Occipital lobe (tissue), 2 donors: ENCODE results near the gene FBXL17. TPM values are rescaled to one million over a fixed set of nuclear protein-coding genes. Genes with fewer than 3 reads are reported as not detected.
"Not testable (repeated sequence)": the region's sequence is repeated elsewhere in the genome, so short reads cannot be mapped to it uniquely, and the experiment has no call there.

Experiments
- DNase-seq: peaks from one replicate; lab custom pipeline; 2025; lab: John Stamatoyannopoulos, UW
- total RNA-seq: library from RNA; depleted of rRNA; stranded (reverse); fragments of >200 nt; gene quantifications from one replicate; pipeline ENCODE4 v1.2.3, GENCODE V29; 2014

Gene FBXL17
- total RNA-seq, 1 donor from 2014 or later = 75.0 TPM

DNA sequence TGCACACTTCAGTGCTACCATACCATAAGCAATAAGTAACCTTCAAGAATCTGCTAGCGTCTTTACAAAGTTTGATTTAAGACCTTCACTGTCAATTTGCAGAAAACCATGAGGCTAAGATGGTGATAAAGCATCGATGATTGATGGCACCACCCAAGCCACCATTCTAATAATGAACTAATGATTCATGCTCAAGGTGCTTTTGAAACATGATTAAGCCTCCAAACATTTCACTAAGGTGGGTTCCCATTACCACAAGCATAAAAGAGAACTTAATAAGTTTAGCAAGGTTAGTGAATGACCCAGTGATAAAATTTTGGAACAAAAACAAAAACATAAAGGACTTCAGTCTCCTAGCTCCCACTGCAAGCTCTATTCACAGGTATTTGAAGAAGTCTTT is 214.7 kb downstream of the FBXL17 start:
- no peak for DNase-seq

- DNase-seq = no peak
These were observed 217.3 kb downstream of the FBXL17 start for GRCh38 chr5:108164574-108164973.

- not testable (repeated sequence) for DNase-seq
These were observed 229.0 kb downstream of the FBXL17 start for GRCh38 chr5:108152854-108153253.

DNA sequence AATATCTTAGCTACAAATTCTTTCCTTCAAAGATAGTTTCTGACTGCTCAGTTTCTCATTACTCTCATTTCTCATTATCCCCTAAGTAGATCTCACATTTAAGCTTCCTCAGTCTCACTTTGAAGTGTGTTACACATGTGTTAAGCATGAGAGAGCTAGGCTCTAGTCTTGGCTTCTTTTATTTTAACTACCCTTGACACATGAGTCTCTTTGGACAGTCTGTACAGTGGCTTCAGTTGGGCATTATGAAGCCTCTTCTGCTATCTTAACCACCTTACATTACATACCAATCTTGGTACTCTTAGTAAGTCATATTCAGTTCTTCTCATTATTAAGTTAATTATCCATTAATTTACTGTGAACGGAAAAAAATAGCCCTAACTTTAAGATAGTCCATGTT is 232.5 kb downstream of the FBXL17 start:
- DNase-seq = no peak

DNA sequence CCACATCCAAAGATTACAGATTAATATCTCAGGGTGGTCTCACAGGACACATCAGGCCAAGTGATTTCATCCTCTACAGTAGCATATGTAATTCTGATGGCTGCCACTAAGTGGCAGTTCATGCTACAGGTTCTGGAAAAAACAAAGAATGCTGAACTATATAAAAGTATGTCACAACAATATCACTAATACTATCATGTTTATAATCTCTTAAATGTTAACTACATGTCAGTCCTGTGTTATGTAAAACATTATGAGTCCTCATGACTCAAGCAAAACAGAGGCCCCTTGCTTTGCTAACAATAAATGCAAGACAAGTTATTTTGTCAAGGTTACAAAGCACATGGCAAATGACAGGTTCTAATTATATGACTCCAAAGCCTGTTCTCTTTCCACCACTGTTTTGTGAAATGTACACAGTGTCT is 233.2 kb downstream of the FBXL17 start:
- no peak for DNase-seq

DNA sequence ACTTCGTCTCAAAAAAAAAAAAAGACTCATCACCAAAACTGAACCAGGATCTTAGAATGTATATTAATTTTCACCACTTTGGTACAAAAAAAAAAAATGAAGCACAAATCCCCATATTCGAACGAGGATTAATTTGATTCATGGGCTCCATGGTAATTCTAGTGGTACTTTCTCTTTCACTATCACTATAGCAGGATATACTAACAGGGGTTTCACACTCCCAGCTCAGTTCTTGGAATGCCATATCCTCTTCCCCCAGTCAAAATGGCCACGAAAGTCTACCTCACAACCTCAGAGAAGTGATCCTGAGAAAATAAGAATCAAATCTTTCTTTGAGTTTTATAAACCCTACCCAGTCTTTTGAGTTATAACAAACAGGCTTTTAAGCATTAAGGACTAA is 235.7 kb downstream of the FBXL17 start:
- DNase-seq = no peak

DNA sequence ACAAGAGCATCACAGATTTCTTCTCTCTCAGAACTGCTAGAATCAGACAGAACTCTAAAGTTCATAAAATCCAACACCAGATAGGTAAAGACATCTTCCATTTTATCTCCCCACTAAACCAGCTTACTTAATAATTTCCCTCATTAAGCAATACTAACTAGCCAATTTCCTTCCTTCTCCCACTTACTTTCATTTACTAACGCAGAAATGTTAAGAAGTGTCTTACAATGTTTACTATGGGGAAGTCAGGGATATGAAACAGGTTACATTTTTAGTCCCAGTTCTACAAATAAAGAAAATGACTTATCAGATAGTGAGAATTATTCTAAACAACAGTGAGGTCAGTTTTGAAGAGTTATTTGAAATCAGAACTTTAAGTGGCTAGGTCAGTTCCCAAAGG is 236.5 kb downstream of the FBXL17 start:
- DNase-seq = no peak

- no peak for DNase-seq
These were observed 237.6 kb downstream of the FBXL17 start for GRCh38 chr5:108144332-108144731.

DNA sequence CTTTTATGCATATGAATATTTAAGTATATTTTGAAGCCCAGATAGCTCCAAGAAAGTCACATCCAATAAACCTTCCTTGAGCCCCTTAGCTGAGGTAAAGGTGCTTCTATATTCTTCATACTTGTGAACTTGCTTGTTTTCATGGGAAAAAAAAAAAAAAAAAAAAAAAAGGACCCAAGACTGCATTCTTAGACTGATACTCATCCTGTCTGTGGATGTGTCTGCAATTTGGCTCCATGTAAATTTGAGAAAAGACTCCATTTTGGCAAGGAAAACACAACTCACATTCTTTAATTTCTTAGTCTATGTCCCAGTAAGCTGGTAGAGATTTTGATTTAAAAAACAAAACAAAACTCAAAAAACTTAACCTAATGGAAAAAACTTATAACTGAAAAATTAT is 238.3 kb downstream of the FBXL17 start:
- no peak for DNase-seq

- no peak for DNase-seq
These were observed 240.2 kb downstream of the FBXL17 start for GRCh38 chr5:108141676-108142075.

DNA sequence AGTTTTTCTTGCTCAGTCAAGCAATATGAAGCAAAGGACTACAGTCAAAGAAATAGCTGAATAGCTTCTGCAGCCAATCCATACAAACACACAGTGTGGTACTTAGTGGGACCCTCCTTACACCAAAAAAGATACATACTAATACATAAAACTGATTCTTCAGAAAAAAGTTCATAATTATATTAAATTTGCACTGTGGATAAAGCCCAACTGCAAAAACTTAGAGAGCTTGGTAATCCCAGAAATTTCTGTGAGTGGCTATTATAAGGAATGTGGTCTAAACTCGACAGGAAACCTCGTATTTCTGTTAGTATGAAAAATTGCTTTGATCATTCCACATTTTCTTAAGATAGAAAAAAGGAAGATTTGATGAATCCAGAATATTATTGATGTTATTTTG is 245.4 kb downstream of the FBXL17 start:
- no peak for DNase-seq

GRCh38 chr5:108129129-108129528 is 252.8 kb downstream of the FBXL17 start:
- DNase-seq = no peak

- DNase-seq = no peak
These were observed 256.0 kb downstream of the FBXL17 start for GRCh38 chr5:108125771-108126511.

- DNase-seq = no peak
These were observed 257.3 kb downstream of the FBXL17 start for GRCh38 chr5:108124596-108124995.

GRCh38 chr5:108122702-108123101 is 259.2 kb downstream of the FBXL17 start:
- no peak for DNase-seq

DNA sequence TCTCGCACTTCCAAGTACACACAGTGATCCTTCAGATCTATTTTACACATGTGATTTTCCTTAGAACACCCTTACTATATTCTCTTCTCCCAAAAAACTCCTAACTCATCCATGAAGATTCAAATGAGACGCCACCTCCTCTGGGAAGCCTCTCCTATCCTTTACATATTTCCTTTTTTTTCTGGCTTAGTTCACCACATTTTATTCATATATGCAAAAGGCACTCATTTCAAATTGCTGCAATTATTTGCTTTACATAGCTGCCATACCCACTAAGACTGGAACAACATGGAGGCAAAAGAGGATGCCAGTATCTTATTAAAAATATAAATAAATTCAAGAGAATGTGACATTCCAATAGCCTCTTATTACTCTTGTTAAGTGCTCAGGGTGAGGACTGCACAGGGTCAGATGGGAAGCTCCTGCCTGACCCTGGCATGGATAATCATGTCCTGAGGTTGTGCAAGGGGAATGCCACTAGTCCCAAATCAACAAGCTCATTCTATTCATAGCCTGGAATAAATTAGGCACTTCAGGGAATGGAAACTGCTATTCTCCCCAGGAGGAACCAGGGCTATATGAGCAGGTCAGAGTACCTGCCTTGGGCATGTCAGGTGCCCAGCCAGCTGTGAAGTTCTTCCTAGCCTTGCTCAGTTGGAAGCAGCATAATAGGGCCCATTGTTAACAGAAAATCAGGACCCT is 262.9 kb downstream of the FBXL17 start:
- no peak for DNase-seq

GRCh38 chr5:108115673-108116072 is 266.2 kb downstream of the FBXL17 start:
- DNase-seq = no peak

GRCh38 chr5:108113950-108114349 is 267.9 kb downstream of the FBXL17 start:
- no peak for DNase-seq

DNA sequence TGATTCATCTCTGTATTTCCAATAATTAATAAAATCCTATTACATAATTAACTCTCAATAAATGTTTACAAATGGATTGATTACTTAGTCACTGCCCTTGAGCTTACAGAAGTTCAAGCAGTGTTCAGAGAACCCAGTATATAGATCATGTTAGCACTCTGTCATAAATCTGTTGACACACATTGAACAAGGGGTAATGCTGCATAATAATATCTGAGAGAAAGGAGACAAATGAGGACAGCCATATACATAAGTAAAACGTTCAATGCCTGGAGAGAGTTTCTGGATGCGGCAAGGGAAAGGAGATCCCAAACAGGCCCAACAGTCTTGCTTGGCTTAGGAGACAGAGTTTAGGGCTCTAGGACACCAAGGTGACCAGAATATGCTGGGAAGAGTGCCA is 270.2 kb downstream of the FBXL17 start:
- no peak for DNase-seq

DNA sequence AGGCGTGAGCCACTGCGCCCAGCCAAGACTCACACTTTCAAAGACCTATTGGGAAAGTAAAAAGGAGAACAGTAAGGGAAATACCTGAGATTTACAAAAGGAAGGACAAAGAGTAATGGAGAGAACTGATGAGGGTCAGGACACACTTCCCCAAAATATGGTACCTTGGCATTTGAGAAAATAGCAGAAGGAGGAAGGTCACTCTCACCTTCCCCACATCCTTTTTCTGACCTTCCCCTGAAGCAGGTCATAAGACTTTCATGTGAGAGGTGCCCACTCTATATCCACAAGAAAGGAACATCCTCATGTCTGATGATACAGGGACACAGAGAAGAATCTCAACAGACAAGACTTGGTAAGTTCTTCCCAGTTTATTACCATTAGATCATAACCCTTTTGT is 272.8 kb downstream of the FBXL17 start:
- no peak for DNase-seq

GRCh38 chr5:108104448-108104847 is 277.4 kb downstream of the FBXL17 start:
- DNase-seq = no peak

DNA sequence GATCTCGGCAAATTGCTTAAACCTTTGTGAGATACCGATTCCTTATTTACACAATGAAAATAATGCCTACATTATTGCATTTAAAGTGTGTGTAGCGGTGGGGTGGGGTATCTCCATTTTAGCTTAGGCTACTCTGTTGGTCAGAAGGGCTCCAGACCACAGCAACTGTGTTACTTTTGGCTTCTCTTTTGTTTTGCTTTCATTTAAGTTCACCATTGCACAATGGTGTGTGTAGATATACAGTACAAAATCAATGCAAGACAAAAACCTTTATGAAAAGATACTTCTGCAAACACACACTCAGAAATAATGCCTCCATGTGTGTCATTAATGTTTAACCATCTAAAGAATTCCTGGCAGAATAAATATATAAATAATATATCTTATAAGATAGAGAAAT is 279.4 kb downstream of the FBXL17 start:
- DNase-seq = no peak

GRCh38 chr5:108101821-108102220 is 280.1 kb downstream of the FBXL17 start:
- DNase-seq = no peak
